OCI-LY1 (cell line): Measurements from ENCODE around the gene GLI3.

Experiments used
- H2AFZ ChIP-seq: fragments of 200-600 bp; sonication (generic), shearing (Covaris generic); 2 replicates; pipeline ENCODE4 v1.6.0; 2014; ENCODE audit warnings: antibody characterized with exemption, mild to moderate bottlenecking, low read length
- H3F3A ChIP-seq: fragments of 200-600 bp; sonication (generic), shearing (Covaris generic); 2 replicates; pipeline ENCODE4 v1.6.0; 2014; ENCODE audit warnings: mild to moderate bottlenecking, antibody characterized with exemption, low read length, moderate library complexity; ENCODE audit not compliant: insufficient read depth
- H3K27ac ChIP-seq: fragments of 200-600 bp; sonication (generic); 2 replicates; pipeline ENCODE4 v1.5.1; 2014; ENCODE audit warnings: low read length, mixed run types, mild to moderate bottlenecking, low read depth; ENCODE audit not compliant: poor library complexity, severe bottlenecking
- H3K27me3 ChIP-seq: fragments of 200-600 bp; sonication (generic); 2 replicates; pipeline ENCODE4 v1.6.0; 2014; ENCODE audit warnings: antibody characterized with exemption, mild to moderate bottlenecking, low read length, moderate library complexity; ENCODE audit not compliant: insufficient read depth
- H3K36me3 ChIP-seq: fragments of 200-600 bp; sonication (generic); 2 replicates; pipeline ENCODE4 v1.6.1; 2014; ENCODE audit warnings: mild to moderate bottlenecking, antibody characterized with exemption, low read length, moderate library complexity, mixed read lengths; ENCODE audit not compliant: insufficient read depth
- H3K4me1 ChIP-seq: fragments of 200-600 bp; sonication (generic); 2 replicates; pipeline ENCODE4 v1.5.1; 2014; ENCODE audit warnings: mild to moderate bottlenecking, low read length, moderate library complexity; ENCODE audit not compliant: insufficient read depth, severe bottlenecking
- H3K4me2 ChIP-seq: fragments of 200-600 bp; sonication (generic), shearing (Covaris generic); 2 replicates; pipeline ENCODE4 v1.6.1; 2014; ENCODE audit warnings: low read length
- H3K4me3 ChIP-seq: fragments of 200-600 bp; sonication (generic); 2 replicates; pipeline ENCODE4 v1.5.1; 2014; ENCODE audit warnings: low read length, low read depth, mild to moderate bottlenecking, mixed read lengths; ENCODE audit not compliant: poor library complexity, severe bottlenecking
- H3K79me2 ChIP-seq: fragments of 200-600 bp; shearing (Covaris generic); 2 replicates; pipeline ENCODE4 v1.6.1; 2016; ENCODE audit warnings: mixed run types, low read length, mixed read lengths; ENCODE audit not compliant: insufficient read depth
- H3K9ac ChIP-seq: fragments of 200-600 bp; sonication (generic), shearing (Covaris generic); 2 replicates; pipeline ENCODE4 v1.6.1; 2014; ENCODE audit warnings: mild to moderate bottlenecking, low read length, mixed read lengths
- H3K9me2 ChIP-seq: fragments of 200-600 bp; sonication (generic), shearing (Covaris generic); 2 replicates; pipeline ENCODE4 v1.6.1; 2014; ENCODE audit warnings: low read depth, mild to moderate bottlenecking, low read length, mixed read lengths
- H3K9me3 ChIP-seq: fragments of 200-600 bp; shearing (Covaris generic); 2 replicates; pipeline ENCODE4 v1.6.1; 2014; ENCODE audit warnings: low read length, mixed read lengths
- H4K20me1 ChIP-seq: fragments of 200-600 bp; sonication (generic), shearing (Covaris generic); 2 replicates; pipeline ENCODE4 v1.6.0; 2016; ENCODE audit warnings: mild to moderate bottlenecking, low read length; ENCODE audit not compliant: insufficient read depth
- EZH2 ChIP-seq: fragments of 200-600 bp; sonication (generic), shearing (Covaris generic); IDR thresholded peaks from 2 replicates; pipeline ENCODE4 v1.8.0; 2017; ENCODE audit warnings: borderline replicate concordance, mixed run types, mild to moderate bottlenecking, antibody characterized with exemption, low read length, moderate library complexity, mixed read lengths
- TF ChIP-seq, protein P1 (sequence below): fragments of 200-600 bp; sonication (generic), shearing (Covaris generic); IDR thresholded peaks from 2 replicates; pipeline ENCODE4 v1.5.1; 2017; ENCODE audit warnings: mild to moderate bottlenecking, antibody characterized with exemption, low read length, moderate library complexity, mixed read lengths

Gene GLI3

DNA sequence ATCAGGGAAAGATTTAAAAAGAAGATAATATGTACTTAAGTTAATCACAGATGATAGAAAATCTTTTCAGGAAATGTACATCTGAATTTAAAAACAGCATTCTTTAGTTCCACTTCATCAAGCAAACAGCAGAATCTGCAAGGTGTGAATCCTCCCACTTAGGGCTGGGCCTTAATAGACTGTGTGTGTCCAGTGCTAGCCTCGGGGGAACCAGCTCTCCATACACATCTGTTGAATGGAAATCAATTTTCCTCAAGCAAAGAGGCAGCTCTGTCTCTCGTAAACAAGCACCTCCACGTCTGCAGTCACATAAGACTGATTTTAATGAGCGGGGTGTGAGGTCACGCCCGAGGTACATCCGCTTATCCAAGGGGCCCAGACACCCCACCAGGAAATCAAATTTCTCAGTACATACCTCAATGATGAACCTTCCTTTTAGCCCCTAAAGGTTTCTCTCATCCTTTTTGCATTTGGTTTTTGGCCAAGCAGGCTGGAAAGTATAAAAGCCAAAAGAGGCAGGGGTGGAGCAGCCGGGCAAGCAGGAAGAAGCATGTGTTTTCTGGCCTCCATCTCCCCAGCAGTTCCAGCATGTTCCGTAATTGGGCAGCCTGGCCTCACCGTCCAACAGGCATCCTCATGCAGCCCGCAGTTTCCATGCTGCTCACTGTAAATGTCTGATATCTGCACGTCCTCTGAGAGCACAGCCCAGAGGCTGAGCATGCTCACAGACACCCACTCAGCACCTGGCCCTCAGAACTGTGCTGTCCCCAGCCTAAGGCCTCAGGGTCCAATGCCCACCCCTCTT is 131.3 kb downstream of the GLI3 start:
- Histone ChIP-seq H3K36me3 (no peaks in the 10 kb centered on the region), H3K79me2 (no peaks in the 10 kb centered on the region), H3K27ac (no peak overlapping the region), H3K4me2 (no peak overlapping the region), H3K9me3 (no peaks in the 10 kb centered on the region), H3K4me1 (no peaks in the 10 kb centered on the region), H3F3A (no peaks in the 10 kb centered on the region), H3K4me3 (no peak overlapping the region), H3K27me3 (no peaks in the 10 kb centered on the region), H4K20me1 (no peaks in the 10 kb centered on the region), H3K9me2 (no peaks in the 10 kb centered on the region), H2AFZ (no peak overlapping the region), H3K9ac (no peak overlapping the region)
- no peak for TF ChIP-seq EZH2
- TF ChIP-seq, protein P1, sequence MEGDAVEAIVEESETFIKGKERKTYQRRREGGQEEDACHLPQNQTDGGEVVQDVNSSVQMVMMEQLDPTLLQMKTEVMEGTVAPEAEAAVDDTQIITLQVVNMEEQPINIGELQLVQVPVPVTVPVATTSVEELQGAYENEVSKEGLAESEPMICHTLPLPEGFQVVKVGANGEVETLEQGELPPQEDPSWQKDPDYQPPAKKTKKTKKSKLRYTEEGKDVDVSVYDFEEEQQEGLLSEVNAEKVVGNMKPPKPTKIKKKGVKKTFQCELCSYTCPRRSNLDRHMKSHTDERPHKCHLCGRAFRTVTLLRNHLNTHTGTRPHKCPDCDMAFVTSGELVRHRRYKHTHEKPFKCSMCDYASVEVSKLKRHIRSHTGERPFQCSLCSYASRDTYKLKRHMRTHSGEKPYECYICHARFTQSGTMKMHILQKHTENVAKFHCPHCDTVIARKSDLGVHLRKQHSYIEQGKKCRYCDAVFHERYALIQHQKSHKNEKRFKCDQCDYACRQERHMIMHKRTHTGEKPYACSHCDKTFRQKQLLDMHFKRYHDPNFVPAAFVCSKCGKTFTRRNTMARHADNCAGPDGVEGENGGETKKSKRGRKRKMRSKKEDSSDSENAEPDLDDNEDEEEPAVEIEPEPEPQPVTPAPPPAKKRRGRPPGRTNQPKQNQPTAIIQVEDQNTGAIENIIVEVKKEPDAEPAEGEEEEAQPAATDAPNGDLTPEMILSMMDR = no peak

GRCh38 chr7:42104694-42105093 is 132.3 kb downstream of the GLI3 start:
- Histone ChIP-seq H3K9me3 (no peaks in the 10 kb centered on the region), H3K4me1 (no peaks in the 10 kb centered on the region), H4K20me1 (no peaks in the 10 kb centered on the region), H3K9ac (no peak overlapping the region), H3K9me2 (no peaks in the 10 kb centered on the region), H3K4me2 (no peak overlapping the region), H3K27me3 (no peaks in the 10 kb centered on the region), H3K27ac (no peak overlapping the region), H3K36me3 (no peaks in the 10 kb centered on the region), H3K79me2 (no peaks in the 10 kb centered on the region), H3K4me3 (no peak overlapping the region), H2AFZ (no peak overlapping the region), H3F3A (no peaks in the 10 kb centered on the region)
- TF ChIP-seq EZH2 = no peak
- TF ChIP-seq, protein P1 = no peak

GRCh38 chr7:42104231-42104630 is 132.8 kb downstream of the GLI3 start:
- H3K27ac ChIP-seq = no peak overlapping the region
- no peaks in the 10 kb centered on the region for H3K27me3 ChIP-seq
- no peaks in the 10 kb centered on the region for H3F3A ChIP-seq
- H3K4me3 ChIP-seq = no peak overlapping the region
- no peak overlapping the region for H2AFZ ChIP-seq
- no peaks in the 10 kb centered on the region for H3K4me1 ChIP-seq
- H3K4me2 ChIP-seq = no peak overlapping the region
- TF ChIP-seq, protein P1 = no peak
- TF ChIP-seq EZH2 = no peak
- H3K9ac ChIP-seq = no peak overlapping the region
- H3K9me3 ChIP-seq = no peaks in the 10 kb centered on the region
- no peaks in the 10 kb centered on the region for H3K36me3 ChIP-seq
- no peaks in the 10 kb centered on the region for H4K20me1 ChIP-seq
- H3K79me2 ChIP-seq = no peaks in the 10 kb centered on the region
- no peaks in the 10 kb centered on the region for H3K9me2 ChIP-seq
